ENCODE data around the gene GOLT1A.

GOLT1A gene

GRCh38 chr1:204153667-204154066 is 60.1 kb downstream of the GOLT1A start:
- DNase-seq = no peak

- DNase-seq = no peak
Observed at GRCh38 chr1:204152310-204153044, 61.3 kb downstream of the GOLT1A start.

- peak; percentile 49 for DNase-seq
Observed at GRCh38 chr1:204151552-204152309, 62.1 kb downstream of the GOLT1A start, which contains the start of gene ETNK2. TSS of gene ETNK2 (minus strand) at chr1:204152044. CDS start at chr1:204151852, 192 bp downstream.

- DNase-seq = no peak
Observed at GRCh38 chr1:204150702-204151551, 62.9 kb downstream of the GOLT1A start.

- DNase-seq = no peak
Observed at GRCh38 chr1:204149635-204150565, 63.9 kb downstream of the GOLT1A start.

- DNase-seq = no peak
Observed at GRCh38 chr1:204149107-204149506, 64.7 kb downstream of the GOLT1A start.
